Lung (tissue), 12 donors: ENCODE measurements around the gene NUP98. TPM values are rescaled to one million over a fixed set of nuclear protein-coding genes. Genes with fewer than 3 reads are reported as not detected.
"Not testable (repeated sequence)": the region's sequence is repeated elsewhere in the genome, so short reads cannot be mapped to it uniquely, and the experiment has no call there.

Source experiments
- ATAC-seq: fragments of 200-7000 bp; cut with Tn5 transposase; one replicate; pipeline ENCODE4 v1.9.1; 2020; ENCODE audit warnings: moderate number of reproducible peaks; ENCODE audit not compliant: insufficient read depth, low FRiP score
- DNase-seq, 3 donors: peaks; one replicate each; pipeline ENCODE4 v3.0.0-alpha.2; 2013 to 2017
- H3K27ac ChIP-seq, 2 donors: one replicate each; pipeline ENCODE4 v1.5.1; 2013; ENCODE audit warnings: mild to moderate bottlenecking in 2 of 2, moderate library complexity in 2 of 2, control low read depth in 1 of 2, inconsistent platforms in 1 of 2, low read depth in 1 of 2, low read length in 1 of 2
- H3K27me3 ChIP-seq, 3 donors: one replicate each; pipeline ENCODE4 v1.5.1; 2013; ENCODE audit warnings: low read length in 2 of 3; ENCODE audit not compliant: control insufficient read depth in 3 of 3, insufficient read depth in 3 of 3
- H3K36me3 ChIP-seq, 4 donors: one replicate each; pipeline ENCODE4 v1.5.1; 2013; ENCODE audit warnings: low read length in 4 of 4, mild to moderate bottlenecking in 1 of 4, moderate library complexity in 1 of 4; ENCODE audit not compliant: control insufficient read depth in 4 of 4, insufficient read depth in 4 of 4
- H3K4me1 ChIP-seq, 5 donors: one replicate each; pipeline ENCODE4 v1.5.1; 2013; ENCODE audit warnings: low read length in 5 of 5, mild to moderate bottlenecking in 2 of 5, moderate library complexity in 1 of 5; ENCODE audit not compliant: control insufficient read depth in 5 of 5, insufficient read depth in 5 of 5
- H3K4me3 ChIP-seq: one replicate; pipeline ENCODE4 v1.5.1; 2013; ENCODE audit warnings: mild to moderate bottlenecking, control low read depth, moderate library complexity
- H3K9ac ChIP-seq, 2 donors: one replicate each; pipeline ENCODE4 v1.5.1; 2013; ENCODE audit warnings: low read length in 2 of 2, control low read depth in 1 of 2; ENCODE audit not compliant: insufficient read depth in 1 of 2
- H3K9me3 ChIP-seq, 4 donors: one replicate each; pipeline ENCODE4 v1.5.1; 2013; ENCODE audit warnings: low read length in 3 of 4, mild to moderate bottlenecking in 1 of 4, moderate library complexity in 1 of 4; ENCODE audit not compliant: control insufficient read depth in 4 of 4, insufficient read depth in 3 of 4
- CTCF ChIP-seq: IDR thresholded peaks from 2 replicates; pipeline ENCODE4 v1.5.1; 2012; ENCODE audit warnings: mild to moderate bottlenecking; ENCODE audit errors: control extremely low read depth, extremely low read depth
- WGBS, 2 donors: extraction: QIAGEN DNeasy Blood & Tissue Kit; methylation state at CpG; one replicate each; pipeline ENCODE4 v1.1.7; 2013; 5-methylcytosine and 5-hydroxymethylcytosine counted together
- polyA plus RNA-seq, 2 donors: library from polyadenylated mRNA; stranded (reverse); fragments of 200-250 nt; gene quantifications; one replicate each; pipeline ENCODE4 v1.2.1, GENCODE V29; 2013
- total RNA-seq, 2 donors: library from RNA; depleted of rRNA in 1 of 2; stranded (reverse); fragments of >200 nt in 1 of 2; gene quantifications; one replicate each; pipeline ENCODE4 v1.2.1, GENCODE V29; 2014 to 2021
- donor health status: control.
- donor health status: control.
- donor health status: Bipolar disorder and iron deficiency.
- donor health status: healthy.
- donor health status: DM: yes; HTN: yes; CAD: no.

The NUP98 gene
- total and polyA plus RNA-seq, 4 donors, result 16.6 to 109 (median 59.7) TPM

- ATAC-seq, result no peak
- peaks cover 0 to 24% (median 7%) of the 10 kb centered on the region in 5 donors for H3K4me1 ChIP-seq
- no peaks in the 10 kb centered on the region for H3K27me3 ChIP-seq
- H3K9ac ChIP-seq, result peak overlapping the region in 1 of 2 donors; percentile 73
- 79 to 83% methylated on average over 4 of the region's 4 CpGs for WGBS, 2 donors
- DNase-seq, result peak; percentile 79 to 92 (median 87)
- H3K27ac ChIP-seq, result no peak overlapping the region
- TF ChIP-seq CTCF, result no peak
- H3K4me3 ChIP-seq, result no peak overlapping the region
- H3K36me3 ChIP-seq, result peaks cover 0 to 4% (median 0%) of the 10 kb centered on the region in 4 donors
- H3K9me3 ChIP-seq, result no peaks in the 10 kb centered on the region
Observed at GRCh38 chr11:3815845-3816244, 18.5 kb upstream of the NUP98 start.

GRCh38 chr11:3814832-3815231, 17.5 kb upstream of the NUP98 start:
- not testable (repeated sequence) for H3K27ac ChIP-seq, H3K27me3 ChIP-seq, H3K9me3 ChIP-seq, H3K9ac ChIP-seq, DNase-seq, H3K4me3 ChIP-seq, H3K36me3 ChIP-seq, ATAC-seq
- 95 to 97% methylated on average over 5 of the region's 5 CpGs for WGBS, 2 donors
- peaks cover 0 to 24% (median 7%) of the 10 kb centered on the region in 5 donors for H3K4me1 ChIP-seq

- H3K4me3 ChIP-seq, result no peak overlapping the region
- H3K27ac ChIP-seq, result peak overlapping the region in 1 of 2 donors; percentile 47
- WGBS, 2 donors, result 96 to 97% methylated on average over 4 of the region's 4 CpGs
- no peak overlapping the region for H3K9ac ChIP-seq
- no peak for TF ChIP-seq CTCF
- peaks cover 0 to 20% (median 3%) of the 10 kb centered on the region in 5 donors for H3K4me1 ChIP-seq
- no peaks in the 10 kb centered on the region for H3K9me3 ChIP-seq
- ATAC-seq, result no peak
- no peaks in the 10 kb centered on the region for H3K36me3 ChIP-seq
- DNase-seq, result no peak
- H3K27me3 ChIP-seq, result no peaks in the 10 kb centered on the region
Observed at GRCh38 chr11:3810951-3811350, 13.6 kb upstream of the NUP98 start.

- Histone ChIP-seq H3K27ac (peak overlapping the region in 1 of 2 donors; percentile 47), H3K9ac (no peak overlapping the region), H3K27me3 (no peaks in the 10 kb centered on the region), H3K4me3 (no peak overlapping the region), H3K9me3 (no peaks in the 10 kb centered on the region), H3K4me1 (peaks cover 0 to 15% (median 3%) of the 10 kb centered on the region in 5 donors), H3K36me3 (no peaks in the 10 kb centered on the region)
- no peak for DNase-seq
- 90 to 92% methylated on average over 3 of the region's 3 CpGs for WGBS, 2 donors
- no peak for ATAC-seq
- TF ChIP-seq CTCF, result no peak
Observed at GRCh38 chr11:3810446-3810845, 13.1 kb upstream of the NUP98 start.
